Caco-2 (cell line): ENCODE measurements around the gene ERGIC1. TPM values are rescaled to one million over a fixed set of nuclear protein-coding genes. Genes with fewer than 3 reads are reported as not detected.

Source experiments
- BruUV-seq: library from RNA; stranded (reverse); fragments of 400-500 nt; replicated peaks from 2 replicates; lab custom pipeline; 2021; lab: Mats Ljungman, UMichigan
- CTCF ChIA-PET: fragments of 300-600 bp; sonication (Branson Sonifier 250); formaldehyde crosslinking; loops from one replicate; lab custom pipeline; 2022; ENCODE audit warnings: antibody characterized with exemption; lab: Charles Lee
- POLR2A ChIA-PET: fragments of 300-600 bp; sonication (Branson Sonifier 250); formaldehyde crosslinking; loops from one replicate; lab custom pipeline; 2022; ENCODE audit warnings: antibody characterized with exemption; lab: Charles Lee
- DNase-seq, 2 experiments: peaks; one replicate each; pipeline versions ENCODE4 v3.0.0 to v3.0.0-alpha.2; 2020 to 2022
- H3K27me3 ChIP-seq: replicated peaks from 2 replicates; pipeline ENCODE4 v1.6.0; 2011; ENCODE audit warnings: low read length; ENCODE audit not compliant: control insufficient read depth, insufficient read depth
- H3K36me3 ChIP-seq: 2 replicates; pipeline ENCODE4 v1.5.1; 2011; ENCODE audit warnings: low read length; ENCODE audit not compliant: control insufficient read depth, insufficient read depth
- H3K4me1 ChIP-seq: fragments of 250-450 bp; sonication (Bioruptor Pico); 2 replicates; pipeline ENCODE4 v1.5.1; 2020; ENCODE audit warnings: mild to moderate bottlenecking
- H3K4me3 ChIP-seq: 2 replicates; pipeline ENCODE4 v1.5.1; 2011; ENCODE audit warnings: low read depth, mild to moderate bottlenecking, control low read depth, low read length
- H3K9me3 ChIP-seq: fragments of 250-450 bp; sonication (Bioruptor Pico); 2 replicates; pipeline ENCODE4 v1.5.1; 2020; ENCODE audit warnings: mild to moderate bottlenecking, moderate library complexity
- H3K27ac Mint-ChIP-seq: one replicate; pipeline ENCODE4 v1.8.0; 2022; ENCODE audit warnings: mixed read lengths; ENCODE audit not compliant: unreplicated experiment
- H3K27me3 Mint-ChIP-seq: one replicate; pipeline ENCODE4 v1.8.0; 2022; ENCODE audit warnings: mixed read lengths; ENCODE audit not compliant: insufficient read depth, unreplicated experiment
- H3K36me3 Mint-ChIP-seq: one replicate; pipeline ENCODE4 v1.8.0; 2022; ENCODE audit warnings: mild to moderate bottlenecking, mixed read lengths; ENCODE audit not compliant: insufficient read depth, unreplicated experiment
- H3K4me1 Mint-ChIP-seq: one replicate; pipeline ENCODE4 v1.8.0; 2022; ENCODE audit warnings: low read depth, mixed read lengths; ENCODE audit not compliant: unreplicated experiment
- H3K4me3 Mint-ChIP-seq: one replicate; pipeline ENCODE4 v1.8.0; 2022; ENCODE audit warnings: mild to moderate bottlenecking, moderate library complexity, mixed read lengths; ENCODE audit not compliant: unreplicated experiment
- H3K9me3 Mint-ChIP-seq: one replicate; pipeline ENCODE4 v1.8.0; 2022; ENCODE audit warnings: mixed read lengths; ENCODE audit not compliant: unreplicated experiment
- intact Hi-C: fragments of 100-400 bp; cut with micrococcal nuclease; formaldehyde crosslinking; loops from one replicate; pipeline ENCODE4 v1.10.0; 2022; ENCODE audit not compliant: unreplicated experiment
- total RNA-seq: library from RNA; stranded (reverse); gene quantifications from 2 replicates; pipeline ENCODE4 v1.2.3, GENCODE V29; 2022
- TF ChIP-seq, protein P1 (sequence below), 2 experiments: fragments of 200-600 bp in 1 of 2; IDR thresholded peaks; 1 replicate in 1 of 2; 2 replicates in 1 of 2; pipeline versions ENCODE4 v1.5.1 to v1.8.0; 2011 to 2022; ENCODE audit warnings: antibody characterized with exemption in 1 of 2, control low read depth in 1 of 2, inconsistent platforms in 1 of 2, low read depth in 1 of 2, low read length in 1 of 2, mild to moderate bottlenecking in 1 of 2, moderate library complexity in 1 of 2; ENCODE audit not compliant: insufficient read depth in 1 of 2, severe bottlenecking in 1 of 2, unreplicated experiment in 1 of 2

Gene ERGIC1
- total RNA-seq, 1 experiment from 2014 or later, result 161 TPM

- ChIA-PET POLR2A (no interaction called here), CTCF (no interaction called here)
- H3K4me1 Mint-ChIP-seq, result peaks cover 25% of the 10 kb centered on the region
- Histone ChIP-seq H3K4me3 (no peak overlapping the region), H3K36me3 (no peaks in the 10 kb centered on the region; the same call in 1 of the 2 replicates), H3K4me1 (peaks cover 28% of the 10 kb centered on the region), H3K9me3 (no peaks in the 10 kb centered on the region), H3K27me3 (no peaks in the 10 kb centered on the region)
- intact Hi-C loops, result no loop called here
- no peak overlapping the region for H3K4me3 Mint-ChIP-seq
- H3K27me3 Mint-ChIP-seq, result no peaks in the 10 kb centered on the region
- no TSS peak for BruUV-seq
- H3K9me3 Mint-ChIP-seq, result no peaks in the 10 kb centered on the region
- no peak overlapping the region for H3K27ac Mint-ChIP-seq
- peaks cover 35% of the 10 kb centered on the region for H3K36me3 Mint-ChIP-seq
- TF ChIP-seq, protein P1, sequence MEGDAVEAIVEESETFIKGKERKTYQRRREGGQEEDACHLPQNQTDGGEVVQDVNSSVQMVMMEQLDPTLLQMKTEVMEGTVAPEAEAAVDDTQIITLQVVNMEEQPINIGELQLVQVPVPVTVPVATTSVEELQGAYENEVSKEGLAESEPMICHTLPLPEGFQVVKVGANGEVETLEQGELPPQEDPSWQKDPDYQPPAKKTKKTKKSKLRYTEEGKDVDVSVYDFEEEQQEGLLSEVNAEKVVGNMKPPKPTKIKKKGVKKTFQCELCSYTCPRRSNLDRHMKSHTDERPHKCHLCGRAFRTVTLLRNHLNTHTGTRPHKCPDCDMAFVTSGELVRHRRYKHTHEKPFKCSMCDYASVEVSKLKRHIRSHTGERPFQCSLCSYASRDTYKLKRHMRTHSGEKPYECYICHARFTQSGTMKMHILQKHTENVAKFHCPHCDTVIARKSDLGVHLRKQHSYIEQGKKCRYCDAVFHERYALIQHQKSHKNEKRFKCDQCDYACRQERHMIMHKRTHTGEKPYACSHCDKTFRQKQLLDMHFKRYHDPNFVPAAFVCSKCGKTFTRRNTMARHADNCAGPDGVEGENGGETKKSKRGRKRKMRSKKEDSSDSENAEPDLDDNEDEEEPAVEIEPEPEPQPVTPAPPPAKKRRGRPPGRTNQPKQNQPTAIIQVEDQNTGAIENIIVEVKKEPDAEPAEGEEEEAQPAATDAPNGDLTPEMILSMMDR (IDR thresholded peaks at IDR 0.05; ENCODE audit: insufficient read depth in 1 of 2, low read depth in 1 of 2, low read length in 1 of 2, severe bottlenecking in 1 of 2, unreplicated experiment in 1 of 2), result no peak
- no peak for DNase-seq
Measured at GRCh38 chr5:172870291-172870714, 36.3 kb downstream of the ERGIC1 start.

DNA sequence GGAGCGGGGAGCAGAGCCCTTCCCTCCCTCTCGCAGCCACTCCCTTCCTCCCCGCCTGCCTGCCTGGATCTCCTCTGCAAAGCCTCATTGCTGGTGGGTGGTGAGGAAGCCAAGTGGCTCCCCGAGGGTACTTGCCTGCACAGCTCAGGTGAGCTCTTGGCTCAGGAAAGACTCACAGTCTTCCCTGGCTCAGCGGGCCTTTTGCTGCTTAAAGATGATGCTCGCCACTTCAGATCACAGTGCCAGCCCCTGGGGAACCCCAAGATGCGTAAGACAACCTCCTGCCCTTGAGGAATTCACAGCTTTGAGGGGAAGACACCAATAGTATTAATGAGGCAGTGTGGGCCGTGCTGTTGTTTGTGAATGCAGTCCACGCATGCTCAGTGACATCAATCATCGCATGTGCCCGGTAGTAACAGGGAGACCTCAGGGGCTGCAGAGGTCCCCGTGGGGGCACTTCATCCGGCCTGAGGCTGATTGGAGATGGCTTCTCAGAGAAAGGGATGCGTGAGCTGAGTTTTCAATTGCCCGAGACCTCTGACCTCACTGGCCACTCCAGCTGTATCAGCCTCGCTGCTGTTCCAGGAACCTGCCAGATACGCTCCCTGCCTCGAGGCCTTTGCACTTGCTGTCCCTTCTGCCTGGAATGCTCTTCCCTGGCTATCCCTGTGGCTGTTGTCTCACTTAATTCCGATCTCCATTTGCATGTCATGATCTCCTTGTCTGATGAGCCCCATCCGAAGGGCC lies 36.8 kb downstream of the ERGIC1 start:
- H3K36me3 Mint-ChIP-seq, result peaks cover 29% of the 10 kb centered on the region
- Histone ChIP-seq H3K36me3 (no peaks in the 10 kb centered on the region; the same call in 1 of the 2 replicates), H3K9me3 (no peaks in the 10 kb centered on the region), H3K27me3 (no peaks in the 10 kb centered on the region), H3K4me1 (peaks cover 23% of the 10 kb centered on the region), H3K4me3 (no peak overlapping the region)
- intact Hi-C loops, result no loop called here
- no peaks in the 10 kb centered on the region for H3K27me3 Mint-ChIP-seq
- ChIA-PET CTCF (no interaction called here), POLR2A (no interaction called here)
- TF ChIP-seq, protein P1 (IDR thresholded peaks at IDR 0.05; ENCODE audit: insufficient read depth in 1 of 2, low read depth in 1 of 2, low read length in 1 of 2, severe bottlenecking in 1 of 2, unreplicated experiment in 1 of 2), result no peak
- no TSS peak for BruUV-seq
- H3K9me3 Mint-ChIP-seq, result no peaks in the 10 kb centered on the region
- DNase-seq, result no peak
- H3K27ac Mint-ChIP-seq, result no peak overlapping the region
- H3K4me1 Mint-ChIP-seq, result peaks cover 19% of the 10 kb centered on the region
- no peak overlapping the region for H3K4me3 Mint-ChIP-seq

GRCh38 chr5:172871536-172871935 lies 37.5 kb downstream of the ERGIC1 start:
- H3K9me3 Mint-ChIP-seq, result no peaks in the 10 kb centered on the region
- no TSS peak for BruUV-seq
- CTCF ChIA-PET, result interaction anchor here (0.5 kb wide), 1 partner anchor 133 kb away, joined by 5 read pairs; no protein-coding TSS in a partner anchor
- Histone ChIP-seq H3K36me3 (no peaks in the 10 kb centered on the region; the same call in 1 of the 2 replicates), H3K4me3 (no peak overlapping the region), H3K27me3 (no peaks in the 10 kb centered on the region), H3K9me3 (no peaks in the 10 kb centered on the region), H3K4me1 (peaks cover 21% of the 10 kb centered on the region)
- no peak overlapping the region for H3K4me3 Mint-ChIP-seq
- TF ChIP-seq, protein P1 (IDR thresholded peaks at IDR 0.05; ENCODE audit: insufficient read depth in 1 of 2, low read depth in 1 of 2, low read length in 1 of 2, severe bottlenecking in 1 of 2, unreplicated experiment in 1 of 2), result no peak
- peaks cover 28% of the 10 kb centered on the region for H3K36me3 Mint-ChIP-seq
- POLR2A ChIA-PET, result no interaction called here
- no peak overlapping the region for H3K27ac Mint-ChIP-seq
- H3K27me3 Mint-ChIP-seq, result no peaks in the 10 kb centered on the region
- intact Hi-C loops, result no loop called here
- peaks cover 15% of the 10 kb centered on the region for H3K4me1 Mint-ChIP-seq
- no peak for DNase-seq
